ENCODE results near the gene RNASEL.

RNASEL gene

DNA sequence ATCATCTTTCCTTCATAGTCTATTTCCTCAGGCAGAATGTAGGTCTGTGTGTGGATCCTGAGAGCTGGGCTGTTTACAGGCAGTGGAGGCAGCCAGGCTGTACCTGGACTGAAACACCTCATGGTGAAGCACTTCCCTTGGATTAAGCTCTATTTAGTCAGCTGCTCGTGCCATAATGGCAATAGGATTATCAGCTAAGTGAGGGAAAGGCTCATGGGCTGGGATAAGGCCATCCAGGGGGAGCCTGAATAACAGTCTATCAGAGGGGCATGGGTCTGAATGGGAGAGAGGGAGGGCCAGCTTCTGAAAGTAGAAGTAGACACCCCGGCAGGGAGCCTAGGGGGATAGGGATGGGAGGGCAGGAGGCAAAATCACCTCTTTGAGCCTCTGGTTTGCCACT is 8.3 kb downstream of the RNASEL start:
- Histone ChIP-seq H3K79me2 (ENCODE audit: insufficient read depth, low read length) (no peaks in the 10 kb centered on the region), H3K4me2 (ENCODE audit: low read length) (no peak overlapping the region)
- TF ChIP-seq, protein P1, sequence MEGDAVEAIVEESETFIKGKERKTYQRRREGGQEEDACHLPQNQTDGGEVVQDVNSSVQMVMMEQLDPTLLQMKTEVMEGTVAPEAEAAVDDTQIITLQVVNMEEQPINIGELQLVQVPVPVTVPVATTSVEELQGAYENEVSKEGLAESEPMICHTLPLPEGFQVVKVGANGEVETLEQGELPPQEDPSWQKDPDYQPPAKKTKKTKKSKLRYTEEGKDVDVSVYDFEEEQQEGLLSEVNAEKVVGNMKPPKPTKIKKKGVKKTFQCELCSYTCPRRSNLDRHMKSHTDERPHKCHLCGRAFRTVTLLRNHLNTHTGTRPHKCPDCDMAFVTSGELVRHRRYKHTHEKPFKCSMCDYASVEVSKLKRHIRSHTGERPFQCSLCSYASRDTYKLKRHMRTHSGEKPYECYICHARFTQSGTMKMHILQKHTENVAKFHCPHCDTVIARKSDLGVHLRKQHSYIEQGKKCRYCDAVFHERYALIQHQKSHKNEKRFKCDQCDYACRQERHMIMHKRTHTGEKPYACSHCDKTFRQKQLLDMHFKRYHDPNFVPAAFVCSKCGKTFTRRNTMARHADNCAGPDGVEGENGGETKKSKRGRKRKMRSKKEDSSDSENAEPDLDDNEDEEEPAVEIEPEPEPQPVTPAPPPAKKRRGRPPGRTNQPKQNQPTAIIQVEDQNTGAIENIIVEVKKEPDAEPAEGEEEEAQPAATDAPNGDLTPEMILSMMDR (IDR thresholded peaks at IDR 0.05; ENCODE audit: low read length) = no peak
- TF ChIP-seq EZH2 (IDR thresholded peaks at IDR 0.05; ENCODE audit: borderline replicate concordance, low read length) = no peak

GRCh38 chr1:182575540-182576149 is 13.4 kb downstream of the RNASEL start:
- H3K4me2 ChIP-seq (ENCODE audit: low read length) = no peak overlapping the region
- peaks cover 2% of the 10 kb centered on the region for H3K4me1 ChIP-seq (ENCODE audit: insufficient read depth, low read length, severe bottlenecking)
- H3K9me3 ChIP-seq (ENCODE audit: low read length) = no peaks in the 10 kb centered on the region
- H3K36me3 ChIP-seq (ENCODE audit: insufficient read depth, low read length) = peaks cover 20% of the 10 kb centered on the region; the same call in 1 of the 2 replicates
- H3K27ac ChIP-seq (ENCODE audit: low read depth, low read length, poor library complexity, severe bottlenecking) = no peak overlapping the region
- no peaks in the 10 kb centered on the region for H3K27me3 ChIP-seq (ENCODE audit: insufficient read depth, low read length)
- H3K4me3 ChIP-seq (ENCODE audit: low read depth, low read length, poor library complexity, severe bottlenecking) = no peak overlapping the region
- H3F3A ChIP-seq (ENCODE audit: insufficient read depth, low read length) = no peaks in the 10 kb centered on the region
- no peaks in the 10 kb centered on the region for H3K9me2 ChIP-seq (ENCODE audit: low read depth, low read length)
- no peaks in the 10 kb centered on the region for H4K20me1 ChIP-seq (ENCODE audit: insufficient read depth, low read length)
- H2AFZ ChIP-seq (ENCODE audit: low read length) = no peak overlapping the region
- no peaks in the 10 kb centered on the region for H3K79me2 ChIP-seq (ENCODE audit: insufficient read depth, low read length)
- TF ChIP-seq, protein P1 (IDR thresholded peaks at IDR 0.05; ENCODE audit: low read length) = no peak
- no peak for TF ChIP-seq EZH2 (IDR thresholded peaks at IDR 0.05; ENCODE audit: borderline replicate concordance, low read length)
- H3K9ac ChIP-seq (ENCODE audit: low read length) = no peak overlapping the region

More for the DNA sequence above, 8.3 kb downstream of the RNASEL start:
- Histone ChIP-seq H2AFZ (ENCODE audit: low read length) (no peak overlapping the region), H3K4me3 (ENCODE audit: low read depth, low read length, poor library complexity, severe bottlenecking) (no peak overlapping the region), H3K27me3 (ENCODE audit: insufficient read depth, low read length) (no peaks in the 10 kb centered on the region), H3K27ac (ENCODE audit: low read depth, low read length, poor library complexity, severe bottlenecking) (no peak overlapping the region), H3K9me2 (ENCODE audit: low read depth, low read length) (no peaks in the 10 kb centered on the region), H3K4me1 (ENCODE audit: insufficient read depth, low read length, severe bottlenecking) (no peaks in the 10 kb centered on the region), H3F3A (ENCODE audit: insufficient read depth, low read length) (no peaks in the 10 kb centered on the region), H3K36me3 (ENCODE audit: insufficient read depth, low read length) (peaks cover 23% of the 10 kb centered on the region; the same call in 1 of the 2 replicates), H3K9me3 (ENCODE audit: low read length) (no peaks in the 10 kb centered on the region), H3K9ac (ENCODE audit: low read length) (no peak overlapping the region), H4K20me1 (ENCODE audit: insufficient read depth, low read length) (no peaks in the 10 kb centered on the region)

DNA sequence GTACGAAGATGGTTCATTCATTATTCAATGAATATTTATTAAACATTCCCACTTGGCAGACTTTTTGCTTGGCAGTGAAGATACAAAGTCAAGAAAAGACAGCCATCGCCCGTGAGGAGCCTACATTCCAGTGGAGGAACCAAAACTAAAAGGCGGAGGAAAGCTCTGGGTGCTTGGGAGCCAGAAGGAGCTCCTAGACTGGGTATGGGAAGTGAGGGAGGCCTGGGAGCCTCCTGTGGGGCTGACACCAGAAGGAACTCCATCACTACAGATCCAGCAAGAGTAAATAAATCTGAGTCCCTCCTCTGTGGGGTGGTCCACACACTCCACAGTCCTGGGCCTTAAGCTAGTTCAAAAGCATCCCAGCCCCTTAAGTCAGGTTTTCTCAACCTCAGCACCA is 14.9 kb downstream of the RNASEL start:
- Histone ChIP-seq H3K9me3 (ENCODE audit: low read length) (no peaks in the 10 kb centered on the region), H3K9ac (ENCODE audit: low read length) (no peak overlapping the region), H3K4me1 (ENCODE audit: insufficient read depth, low read length, severe bottlenecking) (peaks cover 17% of the 10 kb centered on the region), H3K4me3 (ENCODE audit: low read depth, low read length, poor library complexity, severe bottlenecking) (no peak overlapping the region), H3K36me3 (ENCODE audit: insufficient read depth, low read length) (peaks cover 5% of the 10 kb centered on the region; the same call in 1 of the 2 replicates), H3K79me2 (ENCODE audit: insufficient read depth, low read length) (no peaks in the 10 kb centered on the region), H3F3A (ENCODE audit: insufficient read depth, low read length) (no peaks in the 10 kb centered on the region), H3K4me2 (ENCODE audit: low read length) (no peak overlapping the region), H2AFZ (ENCODE audit: low read length) (no peak overlapping the region), H4K20me1 (ENCODE audit: insufficient read depth, low read length) (no peaks in the 10 kb centered on the region), H3K27me3 (ENCODE audit: insufficient read depth, low read length) (no peaks in the 10 kb centered on the region), H3K9me2 (ENCODE audit: low read depth, low read length) (no peaks in the 10 kb centered on the region), H3K27ac (ENCODE audit: low read depth, low read length, poor library complexity, severe bottlenecking) (no peak overlapping the region)
- TF ChIP-seq, protein P1 (IDR thresholded peaks at IDR 0.05; ENCODE audit: low read length) = no peak
- TF ChIP-seq EZH2 (IDR thresholded peaks at IDR 0.05; ENCODE audit: borderline replicate concordance, low read length) = no peak

Data from OCI-LY1 (cell line).